ENCODE data around the gene SLC44A1. TPM values are rescaled to one million over a fixed set of nuclear protein-coding genes. Genes with fewer than 3 reads are reported as not detected.

Gene SLC44A1
- total RNA-seq, 1 donor from 2014 or later = 55.5 TPM

- no peak for DNase-seq (ENCODE audit: low read depth)
These were observed 177.4 kb downstream of the SLC44A1 start for GRCh38 chr9:105421864-105422263.

- DNase-seq (ENCODE audit: low read depth) = peak; percentile 37
These were observed 181.5 kb downstream of the SLC44A1 start for GRCh38 chr9:105425816-105426433.

GRCh38 chr9:105426657-105427056 lies 182.2 kb downstream of the SLC44A1 start:
- DNase-seq (ENCODE audit: low read depth) = no peak

GRCh38 chr9:105431424-105432246 lies 187.2 kb downstream of the SLC44A1 start:
- no peak for DNase-seq (ENCODE audit: low read depth)

- no peak for DNase-seq (ENCODE audit: low read depth)
These were observed 187.9 kb downstream of the SLC44A1 start for GRCh38 chr9:105432247-105432842.

- DNase-seq (ENCODE audit: low read depth) = no peak
These were observed 191.0 kb downstream of the SLC44A1 start for GRCh38 chr9:105435453-105435852.

DNA sequence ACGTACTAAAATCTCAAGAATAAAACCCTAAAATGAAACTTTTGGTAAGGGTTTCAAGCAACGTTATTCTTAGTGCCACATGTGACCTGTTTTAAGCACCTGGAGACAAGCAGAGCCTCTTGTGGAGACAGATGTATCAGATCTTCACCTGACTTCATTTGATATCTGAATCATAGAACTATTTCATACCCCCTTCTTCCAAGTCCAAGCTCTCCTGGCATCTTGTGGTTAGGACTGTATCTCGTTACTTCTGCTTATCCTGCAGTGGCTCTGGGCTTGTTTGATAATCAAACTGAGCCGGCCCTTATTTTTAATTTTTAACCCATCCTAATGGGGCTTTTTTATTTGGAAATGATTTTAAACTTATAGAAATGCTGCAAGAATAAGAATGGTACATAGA lies 192.3 kb downstream of the SLC44A1 start:
- peak; percentile 35 for DNase-seq (ENCODE audit: low read depth)

DNA sequence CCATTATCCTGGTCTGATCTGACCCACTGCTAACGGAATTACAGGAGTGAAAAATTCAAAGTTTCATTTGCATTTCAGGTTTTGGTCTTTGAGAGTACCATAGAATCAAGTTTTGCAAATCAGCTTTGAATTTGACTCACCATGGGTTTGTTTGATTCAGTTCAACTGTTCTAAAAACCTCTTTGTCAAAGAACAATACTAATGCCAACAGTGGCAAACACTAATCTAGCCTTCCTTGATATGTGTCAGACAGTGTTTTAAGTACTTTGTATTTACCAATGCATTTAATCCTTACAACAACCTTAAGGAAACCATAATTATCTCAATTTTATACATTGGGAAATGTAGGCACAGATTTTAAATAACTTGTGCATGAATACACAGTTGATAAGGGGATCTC lies 193.3 kb downstream of the SLC44A1 start:
- no peak for DNase-seq (ENCODE audit: low read depth)

DNA sequence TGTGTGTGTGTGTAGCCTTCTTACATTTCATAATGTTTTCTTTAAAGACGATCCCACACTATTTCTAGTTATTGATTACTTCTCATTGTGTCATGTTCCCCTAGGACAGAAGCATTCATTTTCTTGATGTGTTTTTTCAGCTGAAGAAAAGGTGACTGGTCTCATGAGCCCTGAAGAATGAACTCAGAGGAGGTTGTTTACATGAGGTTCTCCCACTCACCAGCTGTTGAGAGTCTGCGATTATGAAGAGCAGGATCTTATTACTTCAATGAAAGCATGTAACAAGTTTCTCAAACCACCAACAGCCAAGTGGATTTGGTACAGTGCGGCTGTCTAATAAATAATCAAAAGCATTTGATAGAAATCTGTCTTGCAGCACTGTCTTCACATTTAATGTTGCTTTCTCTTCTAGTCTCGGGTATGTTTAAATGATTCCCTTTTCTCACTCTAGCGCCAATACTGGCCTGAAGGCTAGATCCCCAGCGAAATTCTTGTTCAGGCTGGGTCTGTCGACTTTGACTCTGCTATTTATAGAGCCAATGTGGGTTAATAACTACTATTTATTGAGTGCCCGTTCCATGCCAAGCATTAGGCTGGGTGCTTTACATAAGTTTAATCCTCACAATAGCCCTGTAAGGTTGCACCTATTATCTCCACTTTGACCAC lies 193.8 kb downstream of the SLC44A1 start:
- DNase-seq (ENCODE audit: low read depth) = peak; percentile 90

GRCh38 chr9:105439428-105439827 lies 195.0 kb downstream of the SLC44A1 start:
- DNase-seq (ENCODE audit: low read depth) = peak; percentile 91

DNA sequence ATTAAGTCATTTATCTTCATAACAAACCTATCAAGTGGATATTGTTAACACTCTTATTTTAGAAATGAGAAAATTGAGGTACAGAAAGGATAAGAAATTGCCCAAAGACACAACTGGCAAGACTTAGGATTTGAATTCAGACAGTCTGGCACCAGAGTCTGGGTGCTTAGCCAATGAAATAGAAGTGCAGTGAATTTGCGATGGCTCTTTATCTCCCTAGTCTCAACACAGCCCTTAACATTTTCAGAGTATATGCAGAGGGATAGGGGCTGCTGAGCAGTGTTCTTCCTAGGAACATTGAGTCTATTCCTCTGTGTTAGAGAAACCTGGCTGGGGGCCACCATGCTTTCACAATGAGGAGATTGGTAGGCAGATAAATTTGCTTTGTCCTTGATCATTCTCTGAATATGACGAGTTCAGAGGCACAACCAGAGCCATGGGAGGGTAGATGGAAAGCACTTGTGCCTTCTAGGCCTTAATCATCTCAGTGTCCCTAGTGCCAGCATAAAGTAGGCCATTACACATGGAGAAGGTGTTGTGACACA lies 197.2 kb downstream of the SLC44A1 start:
- no peak for DNase-seq (ENCODE audit: low read depth)

GRCh38 chr9:105443121-105443520 lies 198.7 kb downstream of the SLC44A1 start:
- DNase-seq (ENCODE audit: low read depth) = no peak

DNA sequence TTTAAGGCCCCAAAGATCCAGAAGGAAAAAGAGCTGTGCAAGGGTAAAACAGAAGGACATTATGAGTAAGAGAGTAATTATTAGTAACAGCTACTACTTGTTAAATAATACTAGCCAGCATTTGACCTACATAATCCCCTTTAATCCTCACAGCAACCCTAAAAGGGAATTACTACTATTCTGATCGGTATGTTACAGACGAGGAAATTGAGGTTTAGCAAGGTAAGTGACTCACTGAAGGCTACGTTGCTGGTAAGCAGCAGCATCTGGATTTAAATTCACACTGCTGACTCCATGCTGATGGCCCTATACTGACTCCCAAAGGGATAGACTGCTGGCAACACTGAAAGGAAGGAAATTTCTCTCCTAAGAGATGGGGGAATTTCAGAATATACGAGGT lies 199.7 kb downstream of the SLC44A1 start:
- DNase-seq (ENCODE audit: low read depth) = peak; percentile 43

GRCh38 chr9:105445203-105445881 lies 200.9 kb downstream of the SLC44A1 start:
- DNase-seq (ENCODE audit: low read depth) = peak; percentile 79

DNA sequence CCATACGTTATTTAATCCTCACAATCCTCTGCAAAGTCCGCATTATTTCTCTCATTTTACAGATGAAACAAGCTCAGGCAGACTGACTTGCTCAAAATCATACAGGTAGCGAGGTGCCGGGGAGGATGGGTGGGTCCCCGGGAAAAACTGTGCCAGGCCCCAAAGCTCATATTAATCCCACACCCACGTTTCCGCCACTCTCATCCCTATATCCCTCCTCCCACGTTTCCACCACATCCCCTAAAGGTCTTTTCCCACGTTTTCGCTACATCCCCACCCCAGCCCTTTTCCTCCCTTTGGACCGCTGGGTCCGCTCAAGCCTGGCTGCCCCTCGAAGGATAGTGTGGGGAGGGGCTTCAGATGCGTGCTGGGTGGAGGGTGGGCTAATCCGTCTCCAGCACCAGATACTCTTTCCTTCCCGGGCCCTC lies 202.9 kb downstream of the SLC44A1 start:
- no peak for DNase-seq (ENCODE audit: low read depth)

DNA sequence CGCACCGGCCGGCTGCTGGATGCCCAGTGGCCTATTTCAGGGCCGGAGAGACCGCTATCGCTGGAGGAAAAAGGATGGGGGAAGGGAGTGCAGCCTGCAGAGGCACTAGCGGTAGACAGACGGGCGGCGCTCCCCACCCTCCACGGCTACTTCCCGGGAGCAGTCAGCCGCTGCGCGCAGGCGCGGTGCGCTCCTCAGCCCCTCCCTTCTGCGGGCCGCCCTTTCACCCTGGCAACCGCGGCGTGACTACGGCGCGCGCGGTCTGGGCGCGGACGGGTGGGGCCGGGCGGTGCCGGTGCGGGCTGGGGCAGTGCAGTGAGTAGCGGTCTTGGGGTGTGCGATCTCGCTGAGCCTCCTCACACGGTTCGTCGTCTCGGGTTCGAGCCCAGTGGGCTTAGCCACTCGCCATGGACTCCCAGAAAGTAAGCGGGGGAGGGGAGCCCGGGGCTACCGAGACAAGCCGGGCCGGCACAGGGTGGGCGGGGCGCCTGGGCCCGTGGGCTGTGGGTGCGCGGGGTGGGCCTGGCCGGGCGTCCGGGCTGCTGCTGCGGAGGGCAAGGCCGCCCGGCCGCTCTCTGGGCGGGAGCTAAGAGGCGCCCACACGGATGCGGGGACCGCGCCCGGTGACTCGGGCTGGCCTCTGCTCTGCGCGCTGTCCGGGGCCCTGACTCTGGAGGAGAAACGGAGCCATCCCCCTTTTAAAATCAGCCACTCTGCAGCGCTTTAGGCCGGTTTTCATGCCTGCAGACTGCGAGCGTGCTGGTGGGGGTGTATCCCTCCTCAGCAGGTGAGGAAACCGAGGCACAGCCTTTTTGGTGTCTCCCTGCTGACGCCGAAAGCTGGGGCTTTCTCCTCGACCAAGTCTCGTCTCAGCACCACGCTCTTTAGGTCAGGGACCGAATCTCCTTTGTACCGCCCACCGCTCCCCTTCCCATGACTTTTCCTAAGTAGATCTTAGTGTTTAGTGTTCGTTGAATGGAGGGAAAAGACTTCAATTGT lies 203.7 kb downstream of the SLC44A1 start, which contains the start of gene FSD1L:
FSD1L (plus strand) TSS at position 221 of the 999 bp plus-strand sequence; CDS start at position 408, 187 bp downstream.
- peak; percentile 94 for DNase-seq (ENCODE audit: low read depth)

- DNase-seq (ENCODE audit: low read depth) = no peak
These were observed 204.6 kb downstream of the SLC44A1 start for GRCh38 chr9:105449081-105449480.

- DNase-seq (ENCODE audit: low read depth) = no peak
These were observed 207.7 kb downstream of the SLC44A1 start for GRCh38 chr9:105452185-105452584.

GRCh38 chr9:105455836-105456475 lies 211.5 kb downstream of the SLC44A1 start:
- no peak for DNase-seq (ENCODE audit: low read depth)
